ENCODE results near the gene RABEPK. TPM values are rescaled to one million over a fixed set of nuclear protein-coding genes. Genes with fewer than 3 reads are reported as not detected.
"Not testable (repeated sequence)": the region's sequence is repeated elsewhere in the genome, so short reads cannot be mapped to it uniquely, and the experiment has no call there.

Gene RABEPK
- total RNA-seq, 1 donor from 2014 or later = 13.1 TPM

DNA sequence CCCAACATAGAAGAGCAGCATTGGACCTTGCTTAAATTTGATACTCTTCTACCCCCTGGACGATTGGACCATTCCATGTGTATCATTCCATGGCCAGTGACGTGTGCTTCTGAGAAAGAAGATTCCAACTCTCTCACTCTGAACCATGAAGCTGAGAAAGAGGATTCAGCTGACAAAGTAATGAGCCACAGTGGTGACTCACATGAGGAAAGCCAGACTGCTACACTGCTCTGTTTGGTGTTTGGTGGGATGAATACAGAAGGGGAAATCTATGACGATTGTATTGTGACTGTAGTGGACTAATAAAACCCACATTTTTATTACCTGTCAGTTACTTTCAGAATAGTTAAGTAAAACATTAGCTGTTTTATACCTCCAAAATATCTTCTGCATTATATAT, 33.3 kb downstream of the RABEPK start:
- no peak for DNase-seq (ENCODE audit: low spot score, unreplicated experiment)
- Mint-ChIP-seq H3K36me3 (ENCODE audit: insufficient read depth) (peaks cover 25% of the 10 kb centered on the region), H3K27me3 (no peaks in the 10 kb centered on the region), H3K27ac (peak overlapping the region; percentile 63), H3K4me3 (ENCODE audit: low read depth) (no peak overlapping the region), H3K4me1 (ENCODE audit: low read depth) (peaks cover 26% of the 10 kb centered on the region), H3K9me3 (ENCODE audit: low read depth) (no peaks in the 10 kb centered on the region)
- TF ChIP-seq, protein P1, sequence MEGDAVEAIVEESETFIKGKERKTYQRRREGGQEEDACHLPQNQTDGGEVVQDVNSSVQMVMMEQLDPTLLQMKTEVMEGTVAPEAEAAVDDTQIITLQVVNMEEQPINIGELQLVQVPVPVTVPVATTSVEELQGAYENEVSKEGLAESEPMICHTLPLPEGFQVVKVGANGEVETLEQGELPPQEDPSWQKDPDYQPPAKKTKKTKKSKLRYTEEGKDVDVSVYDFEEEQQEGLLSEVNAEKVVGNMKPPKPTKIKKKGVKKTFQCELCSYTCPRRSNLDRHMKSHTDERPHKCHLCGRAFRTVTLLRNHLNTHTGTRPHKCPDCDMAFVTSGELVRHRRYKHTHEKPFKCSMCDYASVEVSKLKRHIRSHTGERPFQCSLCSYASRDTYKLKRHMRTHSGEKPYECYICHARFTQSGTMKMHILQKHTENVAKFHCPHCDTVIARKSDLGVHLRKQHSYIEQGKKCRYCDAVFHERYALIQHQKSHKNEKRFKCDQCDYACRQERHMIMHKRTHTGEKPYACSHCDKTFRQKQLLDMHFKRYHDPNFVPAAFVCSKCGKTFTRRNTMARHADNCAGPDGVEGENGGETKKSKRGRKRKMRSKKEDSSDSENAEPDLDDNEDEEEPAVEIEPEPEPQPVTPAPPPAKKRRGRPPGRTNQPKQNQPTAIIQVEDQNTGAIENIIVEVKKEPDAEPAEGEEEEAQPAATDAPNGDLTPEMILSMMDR (IDR thresholded peaks at IDR 0.05; ENCODE audit: unreplicated experiment) = no peak

DNA sequence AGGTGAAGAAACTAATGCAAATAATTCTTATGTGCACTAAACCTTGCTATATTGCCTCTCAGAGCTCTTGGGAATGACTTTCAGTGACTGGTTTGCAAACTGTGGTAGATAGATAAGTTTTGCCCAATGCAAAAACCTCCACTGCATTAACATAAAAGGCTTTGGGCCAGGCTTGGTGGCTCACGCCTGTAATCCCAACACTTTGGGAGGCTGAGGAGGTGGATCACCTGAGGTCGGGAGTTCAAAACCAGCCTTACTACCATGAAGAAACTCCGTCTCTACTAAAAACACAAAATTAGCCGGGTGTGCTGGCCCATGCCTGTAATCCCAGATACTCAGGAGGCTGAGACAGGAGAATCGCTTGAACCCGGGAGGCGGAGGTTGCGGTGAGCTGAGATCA, 33.8 kb downstream of the RABEPK start:
- Mint-ChIP-seq H3K36me3 (ENCODE audit: insufficient read depth) (peaks cover 30% of the 10 kb centered on the region), H3K4me1 (ENCODE audit: low read depth) (peaks cover 30% of the 10 kb centered on the region)
- H3K9me3 Mint-ChIP-seq (ENCODE audit: low read depth); DNase-seq (ENCODE audit: low spot score, unreplicated experiment); H3K4me3 Mint-ChIP-seq (ENCODE audit: low read depth); H3K27ac Mint-ChIP-seq; H3K27me3 Mint-ChIP-seq: not testable (repeated sequence)

DNA sequence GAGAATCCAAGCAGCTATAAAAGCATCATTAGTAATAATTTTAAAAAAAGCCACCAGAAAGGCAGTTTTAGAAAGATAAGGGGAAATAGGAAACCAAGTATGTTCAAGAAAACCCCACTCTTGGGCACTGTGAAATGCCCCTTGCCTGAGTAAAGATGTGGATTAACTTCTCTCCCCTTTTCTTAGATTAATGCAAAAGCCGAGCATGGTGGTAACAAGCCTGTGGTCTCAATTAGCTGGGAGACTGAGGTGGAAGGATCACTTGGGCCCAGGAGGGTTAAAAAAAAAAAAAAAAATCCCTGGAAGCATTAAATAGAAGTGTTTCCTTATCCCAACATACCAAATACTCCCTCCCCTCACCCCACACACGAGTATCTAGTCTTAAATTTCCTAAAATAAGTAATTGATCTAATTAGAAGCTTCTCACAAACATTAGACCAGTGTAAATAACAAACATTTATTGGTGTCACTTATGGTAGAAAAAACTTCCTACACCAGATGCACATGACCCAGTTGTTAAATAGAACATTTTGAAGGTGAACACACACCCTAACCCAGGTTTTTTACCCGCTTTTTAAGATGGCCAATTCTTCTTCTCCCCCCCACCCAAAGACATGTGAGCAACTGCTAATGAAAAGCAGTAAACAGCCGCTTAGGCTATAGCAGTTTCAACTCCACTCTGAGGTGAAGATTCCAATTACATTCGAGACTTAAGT, 35.6 kb downstream of the RABEPK start:
- DNase-seq (ENCODE audit: low spot score, unreplicated experiment) = no peak
- Mint-ChIP-seq H3K4me1 (ENCODE audit: low read depth) (peaks cover 31% of the 10 kb centered on the region), H3K36me3 (ENCODE audit: insufficient read depth) (peaks cover 35% of the 10 kb centered on the region), H3K27ac (peak overlapping the region; percentile 90), H3K27me3 (no peaks in the 10 kb centered on the region), H3K9me3 (ENCODE audit: low read depth) (no peaks in the 10 kb centered on the region), H3K4me3 (ENCODE audit: low read depth) (peak overlapping the region; percentile 9)
- TF ChIP-seq, protein P1 (IDR thresholded peaks at IDR 0.05; ENCODE audit: unreplicated experiment) = no peak

DNA sequence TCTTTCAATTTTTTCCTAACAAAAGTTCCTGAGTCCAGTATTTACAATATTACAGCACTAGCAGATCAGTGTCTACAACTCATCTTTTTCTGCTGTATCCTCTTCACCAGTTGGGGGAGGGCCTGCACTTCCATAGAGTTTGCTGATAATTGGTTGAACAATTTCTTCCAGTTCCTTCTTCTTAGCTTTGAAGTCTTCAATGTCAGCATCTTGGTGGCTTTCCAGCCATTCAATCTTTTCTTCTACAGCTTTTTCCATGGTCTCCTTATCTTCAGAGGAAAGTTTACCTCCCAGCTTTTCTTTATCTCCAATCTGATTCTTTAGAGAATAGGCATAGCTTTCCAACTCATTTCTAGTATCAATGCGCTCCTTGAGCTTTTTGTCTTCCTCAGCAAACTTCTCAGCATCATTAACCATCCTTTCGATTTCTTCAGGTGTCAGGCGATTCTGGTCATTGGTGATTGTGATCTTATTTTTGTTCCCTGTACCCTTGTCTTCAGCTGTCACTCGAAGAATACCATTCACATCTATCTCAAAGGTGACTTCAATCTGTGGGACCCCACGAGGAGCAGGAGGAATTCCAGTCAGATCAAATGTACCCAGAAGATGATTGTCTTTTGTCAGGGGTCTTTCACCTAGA, 36.3 kb downstream of the RABEPK start:
- peaks cover 38% of the 10 kb centered on the region for H3K36me3 Mint-ChIP-seq (ENCODE audit: insufficient read depth)
- DNase-seq (ENCODE audit: low spot score, unreplicated experiment); H3K27me3 Mint-ChIP-seq; H3K9me3 Mint-ChIP-seq (ENCODE audit: low read depth): not testable (repeated sequence)
- H3K27ac Mint-ChIP-seq = peak overlapping the region; percentile 27
- H3K4me3 Mint-ChIP-seq (ENCODE audit: low read depth) = peak overlapping the region; percentile 9
- H3K4me1 Mint-ChIP-seq (ENCODE audit: low read depth) = peaks cover 31% of the 10 kb centered on the region

DNA sequence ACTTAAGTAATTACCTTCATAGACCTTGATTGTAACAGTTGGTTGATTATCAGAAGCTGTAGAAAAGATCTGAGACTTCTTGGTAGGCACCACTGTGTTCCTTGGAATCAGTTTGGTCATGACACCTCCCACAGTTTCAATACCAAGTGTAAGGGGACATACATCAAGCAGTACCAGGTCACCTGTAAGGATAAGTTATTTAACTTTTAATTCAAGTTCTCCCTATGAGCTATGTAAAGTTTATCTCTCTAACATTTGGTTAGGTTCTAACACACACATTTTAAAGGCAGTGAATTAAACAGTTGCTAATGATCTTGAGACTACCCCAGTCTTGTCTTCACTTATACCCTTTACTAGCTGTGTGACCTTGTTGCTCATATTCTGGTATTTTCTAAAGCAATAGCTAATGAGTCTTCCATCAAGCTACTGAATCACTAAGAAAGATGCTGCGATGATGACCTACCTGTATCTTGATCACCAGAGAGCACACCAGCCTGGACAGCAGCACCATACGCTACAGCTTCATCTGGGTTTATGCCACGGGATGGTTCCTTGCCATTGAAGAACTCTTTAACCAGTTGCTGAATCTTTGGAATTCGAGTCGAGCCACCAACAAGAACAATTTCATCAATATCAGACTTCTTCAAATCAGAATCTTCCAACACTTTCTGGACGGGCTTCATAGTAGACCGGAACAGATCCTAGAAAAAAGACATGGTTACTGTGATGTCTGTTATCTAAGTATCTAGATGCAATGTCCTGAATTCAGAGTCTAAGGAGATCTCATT, 38.0 kb downstream of the RABEPK start:
- TF ChIP-seq, protein P1 (IDR thresholded peaks at IDR 0.05; ENCODE audit: unreplicated experiment) = no peak
- no peaks in the 10 kb centered on the region for H3K27me3 Mint-ChIP-seq
- H3K27ac Mint-ChIP-seq = peak overlapping the region; percentile 87
- H3K9me3 Mint-ChIP-seq (ENCODE audit: low read depth) = no peaks in the 10 kb centered on the region
- H3K4me3 Mint-ChIP-seq (ENCODE audit: low read depth) = peak overlapping the region; percentile 94
- peaks cover 34% of the 10 kb centered on the region for H3K4me1 Mint-ChIP-seq (ENCODE audit: low read depth)
- no peak for DNase-seq (ENCODE audit: low spot score, unreplicated experiment)
- peaks cover 38% of the 10 kb centered on the region for H3K36me3 Mint-ChIP-seq (ENCODE audit: insufficient read depth)

DNA sequence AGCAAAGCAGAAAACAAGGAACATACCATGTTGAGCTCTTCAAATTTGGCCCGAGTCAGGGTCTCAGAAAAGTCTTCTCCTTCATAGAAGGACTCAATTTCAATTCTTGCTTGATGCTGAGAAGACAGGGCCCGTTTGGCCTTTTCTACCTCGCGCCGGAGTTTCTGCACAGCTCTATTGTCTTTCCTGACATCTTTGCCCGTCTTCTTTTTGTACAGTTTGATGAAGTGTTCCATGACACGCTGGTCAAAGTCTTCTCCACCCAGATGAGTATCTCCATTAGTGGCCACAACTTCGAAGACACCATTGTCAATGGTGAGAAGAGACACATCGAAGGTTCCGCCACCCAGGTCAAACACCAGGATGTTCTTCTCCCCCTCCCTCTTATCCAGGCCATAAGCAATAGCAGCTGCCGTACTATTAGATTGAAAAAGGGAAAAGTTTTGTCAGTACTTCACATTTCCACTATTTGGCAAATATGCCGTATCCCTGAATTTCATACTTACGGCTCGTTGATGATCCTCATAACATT, 38.6 kb downstream of the RABEPK start:
- peak overlapping the region; percentile 94 for H3K4me3 Mint-ChIP-seq (ENCODE audit: low read depth)
- H3K9me3 Mint-ChIP-seq (ENCODE audit: low read depth) = no peaks in the 10 kb centered on the region
- H3K27me3 Mint-ChIP-seq = no peaks in the 10 kb centered on the region
- DNase-seq (ENCODE audit: low spot score, unreplicated experiment) = no peak
- H3K4me1 Mint-ChIP-seq (ENCODE audit: low read depth) = peaks cover 34% of the 10 kb centered on the region
- peaks cover 36% of the 10 kb centered on the region for H3K36me3 Mint-ChIP-seq (ENCODE audit: insufficient read depth)
- H3K27ac Mint-ChIP-seq = peak overlapping the region; percentile 47
- TF ChIP-seq, protein P1 (IDR thresholded peaks at IDR 0.05; ENCODE audit: unreplicated experiment) = no peak

Measured in progenitor cell of endocrine pancreas (in vitro differentiated cells).